ENCODE measurements around the gene FAM193A.

Gene FAM193A

DNA sequence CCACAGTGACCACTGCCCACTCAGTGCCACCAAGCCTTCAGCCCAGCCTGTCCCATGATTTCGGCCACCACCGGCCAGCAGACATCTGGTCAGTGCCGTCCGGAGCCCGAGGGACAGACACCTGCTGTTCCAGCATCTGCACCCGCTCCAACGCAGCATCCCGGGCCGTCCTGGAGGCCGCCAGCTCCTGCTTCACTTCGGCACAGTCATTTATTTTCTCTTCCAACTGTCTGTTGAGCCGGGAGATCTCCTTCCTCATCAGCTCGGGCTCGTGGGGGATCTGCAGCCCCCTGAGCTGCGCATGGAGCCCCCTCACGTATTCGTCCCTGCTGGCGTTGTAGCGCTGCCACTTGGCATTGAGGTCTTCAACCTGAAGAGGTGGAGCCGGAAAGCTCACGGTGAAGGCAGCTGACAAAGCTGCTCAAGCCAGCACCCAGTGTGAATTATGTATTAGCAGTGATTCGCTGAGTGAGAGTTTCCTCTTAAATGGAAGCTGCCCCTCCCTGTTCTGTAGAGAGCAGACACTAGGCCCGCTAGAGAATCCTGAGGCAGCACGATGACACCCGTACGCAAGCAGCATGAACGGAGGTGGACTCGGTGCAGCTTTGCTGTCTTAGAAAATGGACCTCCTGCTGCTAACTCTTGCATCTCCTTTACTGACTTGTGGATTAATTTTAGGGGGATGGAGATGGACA, 208.3 kb downstream of the FAM193A start:
- Mint-ChIP-seq H3K9me3 (no peaks in the 10 kb centered on the region), H3K27me3 (ENCODE audit: low read depth) (no peaks in the 10 kb centered on the region), H3K27ac (peak overlapping the region; percentile 99), H3K4me1 (ENCODE audit: low read depth) (peaks cover 55% of the 10 kb centered on the region), H3K4me3 (peak overlapping the region; percentile 28), H3K36me3 (ENCODE audit: low read depth) (peaks cover 62% of the 10 kb centered on the region)

DNA sequence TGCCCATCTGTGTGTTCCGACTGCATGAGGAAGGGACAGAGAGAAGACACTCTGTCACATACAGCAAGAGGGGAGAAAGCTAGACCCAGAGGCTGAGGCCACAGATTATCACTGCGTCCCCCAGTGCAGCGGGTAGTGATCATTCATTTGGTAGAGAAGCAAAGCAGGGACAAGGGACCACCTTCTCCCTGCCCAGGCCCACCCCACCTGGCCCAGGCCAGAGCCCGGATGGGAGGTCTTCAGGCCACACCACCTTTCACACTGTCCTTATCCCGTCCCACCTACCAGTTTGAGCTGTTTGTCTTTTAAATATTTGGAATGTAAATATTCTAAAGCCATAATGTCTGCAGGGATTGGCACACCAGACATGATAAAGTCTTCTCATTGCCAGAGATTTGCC, 209.1 kb downstream of the FAM193A start:
- Mint-ChIP-seq H3K9me3 (no peaks in the 10 kb centered on the region), H3K4me1 (ENCODE audit: low read depth) (peaks cover 57% of the 10 kb centered on the region), H3K27ac (peak overlapping the region; percentile 99), H3K4me3 (peak overlapping the region; percentile 89), H3K36me3 (ENCODE audit: low read depth) (peaks cover 63% of the 10 kb centered on the region), H3K27me3 (ENCODE audit: low read depth) (no peaks in the 10 kb centered on the region)

DNA sequence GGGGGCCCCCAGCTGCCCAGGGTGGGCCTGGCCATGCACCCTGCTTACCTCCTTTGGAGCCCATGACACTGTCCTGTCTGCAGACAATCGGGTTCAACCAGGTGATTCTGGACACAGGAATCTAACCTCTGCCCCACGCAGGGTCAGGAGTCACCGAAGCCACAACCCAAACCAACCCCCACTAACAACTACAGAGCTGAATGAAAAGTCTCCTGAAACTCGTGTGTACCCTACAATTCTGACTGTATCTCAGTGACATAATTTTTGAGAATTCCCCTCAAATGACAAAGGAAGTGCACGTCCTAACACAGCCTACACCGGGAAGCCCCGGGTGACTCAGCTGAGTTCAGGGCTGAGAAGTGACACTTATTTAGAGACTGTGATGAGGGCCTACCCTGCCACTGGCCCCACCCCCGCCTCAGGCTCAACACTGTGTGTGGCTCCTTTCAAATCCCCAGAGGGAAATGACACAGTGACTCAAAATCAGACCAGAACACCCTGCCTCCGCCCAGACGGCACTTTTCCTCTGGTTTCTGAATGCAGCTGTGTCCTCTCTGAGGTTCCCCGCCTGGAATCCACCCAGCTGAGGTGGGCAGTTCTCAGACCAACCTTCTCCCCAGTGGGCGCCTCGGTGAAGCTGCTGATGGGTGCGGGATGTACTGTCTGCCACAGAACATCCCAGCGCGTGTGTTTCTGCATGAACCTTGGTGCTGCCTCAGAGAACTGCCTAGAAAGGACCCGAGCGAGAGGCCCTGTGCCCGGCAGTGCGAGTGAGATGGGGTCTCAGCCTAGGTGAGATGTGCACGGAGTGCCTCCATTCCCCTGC, 209.7 kb downstream of the FAM193A start:
- Mint-ChIP-seq H3K27ac (peak overlapping the region; percentile 99), H3K4me1 (ENCODE audit: low read depth) (peaks cover 55% of the 10 kb centered on the region), H3K9me3 (no peaks in the 10 kb centered on the region), H3K27me3 (ENCODE audit: low read depth) (no peaks in the 10 kb centered on the region), H3K4me3 (peak overlapping the region; percentile 89), H3K36me3 (ENCODE audit: low read depth) (peaks cover 61% of the 10 kb centered on the region)

DNA sequence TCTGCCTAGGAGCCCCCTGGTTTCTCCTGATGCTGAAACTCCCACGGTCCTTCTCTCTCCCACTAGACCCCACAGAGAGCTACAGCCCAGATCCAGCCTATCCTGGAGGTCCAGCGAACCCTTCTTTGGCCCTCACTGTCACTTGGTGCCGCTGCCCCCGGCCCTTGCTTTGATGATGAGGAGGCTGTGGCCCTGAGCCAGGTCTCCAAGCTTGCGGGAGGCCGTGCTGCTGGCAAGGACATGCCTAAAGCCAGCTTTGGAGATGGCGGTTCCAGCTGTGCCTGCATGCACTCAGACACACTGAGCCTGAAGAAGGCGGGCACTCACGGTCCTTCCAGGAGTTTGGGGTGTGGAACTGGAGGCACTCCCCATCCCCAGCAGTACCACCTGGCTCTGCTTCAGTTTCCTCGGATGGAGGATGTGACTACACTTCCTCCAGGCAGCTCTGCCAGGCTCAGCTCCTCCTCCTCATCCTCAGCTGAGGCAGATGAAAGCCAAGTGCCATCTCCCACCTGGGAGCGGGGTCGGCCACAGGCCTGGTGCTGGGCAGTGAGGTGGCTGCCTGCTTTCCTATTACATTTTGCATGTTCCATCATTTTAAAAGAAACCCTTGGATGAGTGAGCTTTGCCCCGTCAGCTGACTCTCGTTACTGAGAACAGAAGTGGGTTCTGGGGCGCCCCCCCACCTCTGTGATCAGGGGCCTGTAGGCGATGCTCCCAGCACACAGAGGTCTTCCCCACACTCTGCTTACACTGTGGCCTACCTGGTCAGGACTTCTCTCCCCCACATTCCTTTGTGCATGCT, 210.6 kb downstream of the FAM193A start:
- Mint-ChIP-seq H3K9me3 (no peaks in the 10 kb centered on the region), H3K36me3 (ENCODE audit: low read depth) (peaks cover 57% of the 10 kb centered on the region), H3K4me3 (peak overlapping the region; percentile 89), H3K27ac (peak overlapping the region; percentile 99), H3K4me1 (ENCODE audit: low read depth) (peaks cover 52% of the 10 kb centered on the region), H3K27me3 (ENCODE audit: low read depth) (no peaks in the 10 kb centered on the region)

DNA sequence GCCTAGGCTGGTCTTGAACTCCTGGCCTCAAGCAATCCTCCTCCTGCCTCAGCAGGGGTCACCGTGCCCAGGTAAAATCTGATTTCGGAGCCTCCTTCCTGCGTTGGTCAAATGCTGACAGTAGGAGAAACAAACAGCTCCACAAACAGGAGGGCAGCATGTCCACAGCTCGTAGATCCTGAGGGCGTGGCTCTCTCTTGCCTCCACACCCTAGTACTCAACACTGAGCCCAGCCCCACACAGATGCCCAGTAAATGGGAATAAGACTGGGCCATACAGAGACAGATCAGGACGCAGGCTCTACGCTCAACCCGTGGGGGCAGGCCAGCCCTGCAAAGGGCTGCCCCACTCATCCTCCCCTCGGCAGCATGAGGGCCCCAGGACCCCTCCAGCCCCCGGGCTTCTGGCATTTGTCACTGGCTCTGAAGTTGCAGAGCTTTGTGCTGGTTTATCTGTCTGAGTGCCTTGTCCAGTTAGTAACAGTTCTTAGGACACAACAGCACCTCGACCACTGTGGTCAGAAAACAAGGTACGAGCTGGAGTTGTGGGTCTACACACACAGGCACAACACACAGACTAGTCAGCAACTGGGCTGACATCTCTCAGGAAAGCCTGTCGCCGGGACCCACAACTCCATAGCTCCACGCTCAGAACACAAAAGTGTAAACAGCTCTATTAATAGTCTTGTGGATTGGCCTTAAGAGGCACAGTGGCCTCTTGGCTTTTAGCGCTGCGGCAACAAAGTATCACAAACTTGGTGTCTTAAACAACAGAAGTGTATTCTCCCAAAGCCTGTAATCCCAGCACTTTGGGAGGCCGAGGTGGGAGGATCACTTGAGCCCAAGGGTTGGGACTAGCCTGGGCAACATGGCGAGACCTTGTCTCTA, 214.5 kb downstream of the FAM193A start:
- Mint-ChIP-seq H3K27me3 (ENCODE audit: low read depth) (no peaks in the 10 kb centered on the region), H3K4me3 (no peak overlapping the region), H3K36me3 (ENCODE audit: low read depth) (peaks cover 41% of the 10 kb centered on the region), H3K4me1 (ENCODE audit: low read depth) (peaks cover 41% of the 10 kb centered on the region), H3K9me3 (no peaks in the 10 kb centered on the region), H3K27ac (peak overlapping the region; percentile 15)

DNA sequence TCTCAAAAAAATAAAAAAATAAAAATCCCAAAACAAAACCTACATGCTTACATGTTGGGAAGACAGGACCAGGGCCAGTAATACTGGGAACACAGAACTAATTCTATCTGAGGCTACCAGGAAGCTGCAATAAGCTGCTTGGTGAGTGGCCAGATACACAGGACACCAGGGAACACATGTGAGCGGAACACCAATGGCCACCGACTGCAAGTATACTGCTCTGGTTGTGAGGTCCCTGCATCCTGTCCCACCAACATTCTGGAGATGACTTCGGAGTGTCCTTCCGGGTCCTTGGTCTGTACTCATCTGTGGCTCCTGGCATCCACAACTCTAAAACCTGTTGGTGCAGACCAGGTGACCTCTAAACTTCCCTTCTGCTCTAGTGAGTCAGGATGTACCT, 217.0 kb downstream of the FAM193A start:
- H3K9me3 Mint-ChIP-seq, result no peaks in the 10 kb centered on the region
- peaks cover 25% of the 10 kb centered on the region for H3K4me1 Mint-ChIP-seq (ENCODE audit: low read depth)
- no peaks in the 10 kb centered on the region for H3K27me3 Mint-ChIP-seq (ENCODE audit: low read depth)
- peaks cover 21% of the 10 kb centered on the region for H3K36me3 Mint-ChIP-seq (ENCODE audit: low read depth)
- H3K27ac Mint-ChIP-seq, result peak overlapping the region; percentile 68
- H3K4me3 Mint-ChIP-seq, result peak overlapping the region; percentile 15

DNA sequence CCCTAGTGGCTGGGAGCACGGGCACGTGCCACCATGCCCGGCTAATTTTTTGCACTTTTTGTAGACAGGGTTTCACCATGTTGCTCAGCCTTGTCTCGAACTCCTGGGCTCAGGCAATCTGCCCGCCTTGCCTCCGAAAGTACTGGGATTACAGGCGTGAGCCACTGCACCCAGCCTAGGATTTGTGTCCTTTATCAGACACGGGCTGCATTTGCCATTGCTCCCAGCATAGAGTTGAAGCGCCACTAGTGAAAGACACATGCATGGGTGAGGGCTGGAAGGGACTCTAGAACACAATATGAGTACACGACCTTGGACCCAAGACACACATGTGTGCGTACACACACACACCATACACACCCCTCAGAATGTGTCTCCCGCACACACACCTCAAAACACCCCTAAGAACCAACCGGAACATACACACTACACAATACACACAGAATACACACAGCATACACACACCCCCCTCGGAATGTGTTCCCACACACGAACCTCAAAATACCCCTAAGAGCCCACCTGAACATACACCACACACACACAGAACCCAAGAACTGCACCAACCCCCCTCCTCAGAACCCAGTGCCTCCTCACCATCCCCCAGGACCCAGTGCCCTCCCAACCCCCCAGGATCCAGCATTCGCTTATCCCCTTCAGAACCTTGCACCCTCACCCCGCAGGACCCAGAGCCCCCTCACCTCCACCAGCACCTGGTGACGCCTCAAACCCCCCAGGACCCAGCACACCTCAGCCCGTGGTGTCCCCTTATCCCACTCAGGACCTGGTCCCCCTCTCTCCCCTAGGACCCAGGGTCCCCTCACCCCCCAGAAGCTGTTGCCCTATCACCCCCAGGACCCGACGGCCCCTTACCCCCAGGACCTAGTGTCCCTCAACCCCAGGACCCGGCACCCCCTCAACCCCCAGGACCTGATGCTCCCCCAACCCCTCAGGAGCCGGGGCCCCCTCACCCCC, 218.7 kb downstream of the FAM193A start:
- Mint-ChIP-seq H3K4me3 (peak overlapping the region; percentile 93), H3K27ac (peak overlapping the region; percentile 75), H3K4me1 (ENCODE audit: low read depth) (peaks cover 22% of the 10 kb centered on the region), H3K36me3 (ENCODE audit: low read depth) (peaks cover 17% of the 10 kb centered on the region), H3K9me3 (no peaks in the 10 kb centered on the region), H3K27me3 (ENCODE audit: low read depth) (no peaks in the 10 kb centered on the region)

DNA sequence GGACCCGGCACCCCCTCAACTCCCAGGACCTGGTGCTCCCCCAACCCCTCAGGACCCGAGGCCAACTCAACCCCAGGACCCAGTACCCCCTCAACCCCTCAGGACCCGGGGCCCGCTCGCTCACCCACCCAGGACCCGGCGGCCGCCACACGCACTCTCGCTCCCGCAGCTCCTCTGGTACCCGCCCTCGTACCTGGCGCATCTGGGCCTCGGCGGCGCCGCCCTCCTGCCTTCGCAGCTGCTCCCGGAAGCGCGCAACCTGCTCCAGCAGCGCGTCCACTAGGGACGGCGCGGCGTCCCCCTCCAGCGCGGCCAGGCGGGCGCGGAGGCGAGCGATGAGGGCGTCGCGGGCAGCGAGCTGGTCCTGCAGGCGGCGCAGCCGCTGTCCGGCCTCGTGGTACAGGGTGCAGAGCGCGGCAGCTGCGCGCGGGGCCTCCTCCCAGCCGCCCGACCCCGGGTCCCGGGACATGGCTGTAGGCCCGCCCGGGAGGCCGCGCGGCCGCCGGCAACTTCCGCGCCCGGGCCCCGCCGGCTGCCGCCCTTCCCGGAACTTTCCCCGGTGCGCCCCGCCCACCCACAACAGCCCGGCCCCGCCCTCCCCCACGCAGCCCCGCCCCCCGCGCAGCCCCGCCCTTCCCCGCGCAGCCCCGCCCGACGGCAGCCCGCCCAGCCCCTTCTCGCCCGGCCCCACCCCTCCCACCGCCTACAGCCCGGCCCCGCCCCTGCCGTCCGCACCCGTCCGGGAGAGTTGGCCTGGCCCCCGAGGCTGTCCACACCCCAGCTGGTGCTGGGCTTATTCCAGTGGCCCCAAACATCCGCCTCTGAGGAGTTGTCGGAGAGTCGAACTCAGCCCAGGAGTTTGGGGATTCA, 219.6 kb downstream of the FAM193A start, which contains the start of gene TNIP2:
TNIP2 (minus strand) TSS at position 516 of the 870 bp plus-strand sequence; CDS start at position 469, 47 bp downstream.
- peaks cover 13% of the 10 kb centered on the region for H3K36me3 Mint-ChIP-seq (ENCODE audit: low read depth)
- no peaks in the 10 kb centered on the region for H3K27me3 Mint-ChIP-seq (ENCODE audit: low read depth)
- peaks cover 20% of the 10 kb centered on the region for H3K4me1 Mint-ChIP-seq (ENCODE audit: low read depth)
- H3K4me3 Mint-ChIP-seq, result peak within 1 kb of the TSS; percentile 93
- H3K9me3 Mint-ChIP-seq, result no peaks in the 10 kb centered on the region
- peak within 1 kb of the TSS; percentile 75 for H3K27ac Mint-ChIP-seq

DNA sequence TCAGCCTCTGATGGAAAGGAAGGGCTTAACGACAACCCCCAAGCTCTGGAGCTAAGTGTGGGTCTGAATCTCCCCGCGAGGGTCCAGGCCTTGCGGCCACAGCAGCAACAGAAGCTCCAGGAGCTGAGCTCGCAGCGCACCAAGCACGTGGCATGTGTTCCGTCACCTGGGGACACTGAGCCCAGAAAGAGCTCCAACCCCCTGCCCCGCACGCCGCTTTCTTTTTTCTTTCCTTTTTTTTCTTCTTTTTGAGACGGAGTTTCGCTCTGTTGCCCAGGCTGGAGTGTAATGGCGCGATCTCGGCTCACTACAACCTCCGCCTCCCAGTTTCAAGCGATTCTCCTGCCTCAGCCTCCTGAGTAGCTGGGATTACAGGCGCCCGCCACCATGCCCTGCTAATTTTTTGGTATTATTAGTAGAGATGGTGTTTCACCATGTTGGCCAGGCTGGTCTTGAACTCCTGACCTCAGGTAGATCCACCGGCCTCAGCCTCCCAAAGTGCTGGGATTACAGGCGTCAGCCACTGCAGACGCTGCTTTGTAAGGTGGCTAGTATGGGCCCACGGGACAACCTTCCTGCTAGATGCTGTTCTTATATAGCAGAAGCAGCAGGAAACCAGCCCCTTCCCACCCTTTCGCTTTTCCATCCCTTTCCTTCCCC, 220.4 kb downstream of the FAM193A start:
- H3K36me3 Mint-ChIP-seq (ENCODE audit: low read depth), result peaks cover 12% of the 10 kb centered on the region
- H3K27ac Mint-ChIP-seq, result peak overlapping the region; percentile 69
- H3K9me3 Mint-ChIP-seq, result no peaks in the 10 kb centered on the region
- H3K4me3 Mint-ChIP-seq, result peak overlapping the region; percentile 76
- peaks cover 20% of the 10 kb centered on the region for H3K4me1 Mint-ChIP-seq (ENCODE audit: low read depth)
- H3K27me3 Mint-ChIP-seq (ENCODE audit: low read depth), result no peaks in the 10 kb centered on the region

DNA sequence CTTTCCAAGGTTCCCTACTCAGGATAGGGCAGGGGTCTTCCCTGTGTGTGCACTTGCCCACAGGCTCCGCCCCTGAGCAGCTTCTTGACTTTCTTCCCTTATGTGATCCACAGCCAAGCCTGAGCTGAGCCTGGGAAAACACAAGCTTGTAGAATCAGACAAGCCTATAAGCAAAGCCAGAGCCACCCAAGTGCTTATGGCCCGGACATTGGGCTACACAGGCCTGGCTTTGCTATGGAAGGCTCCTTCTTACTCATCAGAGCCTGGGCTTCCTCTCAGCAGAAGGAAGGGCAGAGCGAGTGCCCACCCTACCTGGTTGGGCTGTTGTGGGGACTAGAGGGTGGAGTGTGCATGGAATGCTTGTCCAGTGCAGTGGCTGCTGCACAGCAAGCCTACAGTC, 221.0 kb downstream of the FAM193A start:
- no peaks in the 10 kb centered on the region for H3K27me3 Mint-ChIP-seq (ENCODE audit: low read depth)
- peaks cover 9% of the 10 kb centered on the region for H3K36me3 Mint-ChIP-seq (ENCODE audit: low read depth)
- H3K27ac Mint-ChIP-seq, result peak overlapping the region; percentile 69
- peaks cover 18% of the 10 kb centered on the region for H3K4me1 Mint-ChIP-seq (ENCODE audit: low read depth)
- no peaks in the 10 kb centered on the region for H3K9me3 Mint-ChIP-seq
- H3K4me3 Mint-ChIP-seq, result peak overlapping the region; percentile 76

DNA sequence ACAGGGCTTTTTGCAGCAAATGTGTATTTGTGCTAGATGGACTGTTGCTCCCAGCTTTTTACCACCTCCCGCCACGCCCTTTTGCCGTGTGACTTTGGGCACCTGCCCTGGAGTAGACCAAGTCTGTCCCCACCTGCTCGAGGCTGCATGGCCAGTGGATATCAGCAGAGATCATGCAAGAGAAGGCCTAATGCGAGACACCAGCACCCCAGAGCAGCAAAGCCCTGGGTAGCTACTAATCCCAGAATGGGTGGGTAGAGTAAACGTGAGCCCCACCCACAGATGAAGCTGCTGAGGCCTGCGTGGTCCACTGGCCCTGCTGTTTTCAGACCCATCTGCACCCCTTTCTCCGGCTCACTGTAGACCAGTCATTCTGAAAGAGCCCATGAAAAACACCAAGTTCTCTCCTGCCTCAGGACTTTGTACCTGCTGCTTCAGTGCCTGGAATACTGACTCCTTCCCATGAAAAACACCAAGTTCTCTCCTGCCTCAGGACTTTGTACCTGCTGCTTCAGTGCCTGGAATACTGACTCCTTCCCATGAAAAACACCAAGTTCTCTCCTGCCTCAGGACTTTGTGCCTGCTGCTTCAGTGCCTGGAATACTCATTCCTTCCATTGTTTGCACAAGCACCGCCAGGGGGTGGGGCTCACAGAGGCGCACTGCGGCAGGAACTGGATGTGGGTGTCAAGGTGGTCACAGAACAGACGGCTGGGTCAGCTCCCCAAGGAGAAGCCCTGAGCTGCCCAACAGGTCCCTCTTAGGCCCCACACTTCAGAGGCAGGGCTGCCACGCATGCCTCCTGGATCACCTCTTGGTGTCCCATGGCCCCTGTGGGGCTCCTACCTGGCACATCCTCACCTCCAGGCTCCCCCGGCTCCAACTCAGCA, 224.8 kb downstream of the FAM193A start:
- Mint-ChIP-seq H3K9me3 (no peaks in the 10 kb centered on the region), H3K36me3 (ENCODE audit: low read depth) (no peaks in the 10 kb centered on the region), H3K4me3 (no peak overlapping the region), H3K27me3 (ENCODE audit: low read depth) (no peaks in the 10 kb centered on the region), H3K27ac (no peak overlapping the region), H3K4me1 (ENCODE audit: low read depth) (peaks cover 7% of the 10 kb centered on the region)

All from T-helper 1 cell treated with Interleukin-12 subunit alpha and Interleukin-12 subunit beta and Interleukin-4 antibody, amounts not matched to agents 30 μg/mL and 1 μg/mL, for 36 hours (primary cell).